A549 treated with CpdA at 1 μM for 4 hours (cell line): Measurements from ENCODE around the gene RBM4. TPM values are rescaled to one million over a fixed set of nuclear protein-coding genes. Genes with fewer than 3 reads are reported as not detected.

ENCODE experiments used
- total RNA-seq: library from RNA; stranded (reverse); fragments of 200-300 nt; extraction: Qiagen RNA extraction; gene quantifications from 5 replicates; pipeline ENCODE4 v1.2.3, GENCODE V29; 2022; ENCODE audit warnings: low read depth

Gene RBM4, protein sequence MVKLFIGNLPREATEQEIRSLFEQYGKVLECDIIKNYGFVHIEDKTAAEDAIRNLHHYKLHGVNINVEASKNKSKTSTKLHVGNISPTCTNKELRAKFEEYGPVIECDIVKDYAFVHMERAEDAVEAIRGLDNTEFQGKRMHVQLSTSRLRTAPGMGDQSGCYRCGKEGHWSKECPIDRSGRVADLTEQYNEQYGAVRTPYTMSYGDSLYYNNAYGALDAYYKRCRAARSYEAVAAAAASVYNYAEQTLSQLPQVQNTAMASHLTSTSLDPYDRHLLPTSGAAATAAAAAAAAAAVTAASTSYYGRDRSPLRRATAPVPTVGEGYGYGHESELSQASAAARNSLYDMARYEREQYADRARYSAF
- 132 to 153 TPM (median 141 TPM) in 5 replicates for total RNA-seq

GRCh38 chr11:66638177-66639065 is at the start of gene RBM4:
Gene RBM4, plus strand, starts transcription at chr11:66638703. Its CDS starts 1,009 bp downstream, at chr11:66639712.

DNA sequence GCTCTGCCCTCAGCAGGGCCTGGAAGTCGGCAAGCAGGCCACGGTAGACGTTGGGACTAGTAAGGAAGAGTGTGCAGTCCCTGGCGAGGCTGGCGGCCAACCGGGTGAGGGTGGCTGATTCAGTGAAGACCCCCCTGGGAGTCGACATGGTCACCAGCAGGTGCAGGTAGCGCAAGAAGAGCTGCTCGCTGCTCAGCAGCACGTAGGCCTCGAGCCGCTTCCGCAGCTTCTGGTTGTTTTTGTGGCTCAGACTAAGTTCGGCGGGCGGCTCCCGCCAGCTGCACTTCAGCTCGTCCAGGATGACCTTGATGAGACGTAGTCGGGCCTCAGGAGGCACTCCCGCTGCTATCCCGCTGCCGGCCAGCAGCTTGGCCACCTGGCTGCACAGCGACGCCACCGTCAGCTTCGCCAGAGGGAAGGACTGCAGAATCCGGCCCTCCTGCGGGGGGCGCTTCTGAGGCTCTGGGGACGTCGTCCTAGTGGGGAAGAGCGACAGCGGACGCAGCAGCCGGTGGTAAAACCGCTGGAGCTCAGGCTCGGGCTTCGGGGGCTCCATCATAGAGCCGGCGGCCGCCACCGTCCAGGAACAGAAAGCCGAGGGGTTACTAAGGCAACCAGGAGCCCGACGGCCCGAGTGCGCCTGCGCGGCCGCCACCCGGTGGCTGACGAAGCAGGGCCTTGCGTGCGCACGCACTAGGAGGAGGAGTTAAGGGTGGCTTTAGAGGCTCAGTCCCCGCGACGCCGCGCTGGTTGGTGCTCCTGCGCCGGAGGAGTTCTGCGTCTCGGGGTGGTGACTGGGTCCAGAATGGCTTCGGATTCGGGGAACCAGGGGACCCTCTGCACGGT is 45.8 kb upstream of the RBM4 start, which contains the start of the genes CCDC87 and CCS:
Gene CCDC87 (minus strand): TSS at position 607 of the 846 bp plus-strand sequence. CDS start 48 bp downstream, at position 559.
Gene CCS (plus strand): TSS at position 729 of the 846 bp plus-strand sequence. CDS start 77 bp downstream, at position 806.

GRCh38 chr11:66616379-66617154 is 21.9 kb upstream of the RBM4 start, which contains the start of gene RBM14:
Gene RBM14, plus strand, starts transcription at chr11:66616630. Its CDS starts 91 bp downstream, at chr11:66616721.

DNA sequence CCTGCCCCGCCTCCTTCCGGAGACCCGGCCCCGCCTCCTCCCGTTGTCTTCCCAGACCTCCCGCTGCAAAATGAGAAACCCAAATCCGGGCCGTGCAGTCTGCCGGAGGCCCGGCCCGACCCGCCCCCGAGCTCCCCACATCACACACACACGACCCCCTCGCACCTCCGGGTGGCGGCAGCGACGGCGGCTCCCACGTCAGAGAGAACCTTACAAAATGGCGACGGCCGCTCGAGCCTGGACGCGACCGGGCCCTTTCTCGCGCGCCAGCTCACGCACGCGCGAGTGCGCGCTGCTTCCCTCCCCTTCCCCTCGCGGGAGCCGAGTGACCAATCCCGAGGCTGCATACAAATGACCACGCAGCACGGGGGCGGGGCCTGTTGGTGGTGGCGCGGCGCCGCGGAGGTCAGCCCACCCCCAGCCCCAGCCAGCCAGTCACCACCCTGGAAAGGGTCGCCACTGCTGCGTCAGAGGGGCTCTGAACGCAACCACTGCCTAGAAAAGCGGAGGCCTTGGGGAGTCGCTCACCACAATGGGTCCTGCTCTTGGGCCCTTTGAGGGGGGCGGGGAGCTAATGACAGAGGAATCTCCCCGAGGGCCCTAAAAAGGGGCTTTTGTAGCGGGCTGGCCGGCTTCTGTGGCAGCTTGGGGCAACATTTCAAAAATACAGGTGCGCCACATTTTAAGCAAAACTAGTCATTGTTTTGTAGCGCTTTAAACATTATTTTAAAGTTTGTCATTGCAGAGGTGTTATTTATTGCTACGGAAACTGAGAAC is 39.3 kb downstream of the RBM4 start, which contains the start of gene RBM4B:
Gene RBM4B (minus strand): TSS at position 289 of the 777 bp plus-strand sequence. CDS start 808 bp downstream, outside the sequence.

Other genes starting within 250 kb of the RBM4 start
- gene NPAS4, start 217.7 kb upstream of the RBM4 start, total RNA-seq = not detected in 5 replicates
- 82.6 to 118 TPM (median 108 TPM) in 5 replicates for gene MRPL11, start 199.9 kb upstream of the RBM4 start, total RNA-seq
- gene PELI3, start 171.8 kb upstream of the RBM4 start, total RNA-seq = 4.2 to 6.4 TPM (median 4.6 TPM) in 5 replicates
- 47.5 to 58.9 TPM (median 55.8 TPM) in 5 replicates for gene DPP3, start 158.3 kb upstream of the RBM4 start, total RNA-seq
- gene BBS1, start 128.1 kb upstream of the RBM4 start, total RNA-seq = 7.7 to 11.2 TPM (median 9.1 TPM) in 5 replicates
- gene ZDHHC24, start 92.7 kb upstream of the RBM4 start, total RNA-seq = 7.1 to 14.3 TPM (median 12.0 TPM) in 5 replicates
- 0.01 TPM in 1 of 5 replicates, not detected in the others for gene ACTN3, start 91.8 kb upstream of the RBM4 start, total RNA-seq
- gene CTSF, start 70.1 kb upstream of the RBM4 start, total RNA-seq = 28.6 to 39.6 TPM (median 34.1 TPM) in 5 replicates
- gene CCDC87, start 45.6 kb upstream of the RBM4 start, total RNA-seq = 0.51 to 0.89 TPM (median 0.69 TPM) in 5 replicates
- 24.2 to 30.2 TPM (median 26.9 TPM) in 5 replicates for gene CCS, start 45.5 kb upstream of the RBM4 start, total RNA-seq
- gene RBM14, start 22.1 kb upstream of the RBM4 start, total RNA-seq = 62.2 to 81.0 TPM (median 71.8 TPM) in 5 replicates
- gene RBM4B, start 39.2 kb downstream of the RBM4 start, total RNA-seq = 21.5 to 23.4 TPM (median 23.1 TPM) in 5 replicates
- 7.6 to 14.1 TPM (median 9.9 TPM) in 5 replicates for gene SPTBN2, start 90.5 kb downstream of the RBM4 start, total RNA-seq
- gene RCE1, start 204.7 kb downstream of the RBM4 start, total RNA-seq = 31.2 to 47.7 TPM (median 47.5 TPM) in 5 replicates
- gene LRFN4, start 218.4 kb downstream of the RBM4 start, total RNA-seq = 56.1 to 79.0 TPM (median 67.9 TPM) in 5 replicates